Measurements from ENCODE around the gene AKAP9.

AKAP9 gene

DNA sequence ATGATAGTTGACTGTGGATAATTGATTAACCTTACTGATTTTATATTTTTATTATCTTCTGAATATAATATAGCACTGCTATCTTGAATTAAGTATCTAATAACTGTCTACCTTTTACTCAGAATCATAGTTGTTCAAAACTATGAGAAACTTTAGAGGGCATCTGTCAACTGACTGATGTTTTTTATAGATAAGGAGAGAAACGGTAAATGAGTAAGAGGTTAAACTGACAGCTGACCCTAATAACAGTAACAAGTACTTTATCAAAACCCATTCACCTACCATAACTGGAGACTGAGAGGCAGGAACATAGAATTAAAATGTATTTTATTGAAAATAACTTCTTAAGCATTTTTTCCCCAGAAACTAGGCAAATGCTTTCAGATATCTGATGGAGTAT lies 131.5 kb downstream of the AKAP9 start:
- Histone ChIP-seq H3K9me3 (ENCODE audit: control insufficient read depth, insufficient read depth, low read length) (no peaks in the 10 kb centered on the region), H3F3A (ENCODE audit: control insufficient read depth, insufficient read depth) (peaks cover 2% of the 10 kb centered on the region; the same call in 1 of the 2 replicates), H3K27me3 (ENCODE audit: control insufficient read depth, low read length) (no peaks in the 10 kb centered on the region), H3K79me2 (ENCODE audit: control insufficient read depth, low read length) (no peaks in the 10 kb centered on the region), H3K36me3 (ENCODE audit: control insufficient read depth, low read length) (peaks cover 20% of the 10 kb centered on the region), H4K20me1 (ENCODE audit: control insufficient read depth, insufficient read depth, low read depth, low read length) (no peaks in the 10 kb centered on the region), H3K4me1 (ENCODE audit: control insufficient read depth, low read length) (no peaks in the 10 kb centered on the region), H3K4me3 (ENCODE audit: low read length) (no peak overlapping the region), H3K27ac (ENCODE audit: low read depth, low read length) (no peak overlapping the region), H3K9me2 (replicated peaks; ENCODE audit: control insufficient read depth, low read length) (no peaks in the 10 kb centered on the region), H3K4me2 (ENCODE audit: low read length) (no peak overlapping the region)
- TF ChIP-seq, protein P1, sequence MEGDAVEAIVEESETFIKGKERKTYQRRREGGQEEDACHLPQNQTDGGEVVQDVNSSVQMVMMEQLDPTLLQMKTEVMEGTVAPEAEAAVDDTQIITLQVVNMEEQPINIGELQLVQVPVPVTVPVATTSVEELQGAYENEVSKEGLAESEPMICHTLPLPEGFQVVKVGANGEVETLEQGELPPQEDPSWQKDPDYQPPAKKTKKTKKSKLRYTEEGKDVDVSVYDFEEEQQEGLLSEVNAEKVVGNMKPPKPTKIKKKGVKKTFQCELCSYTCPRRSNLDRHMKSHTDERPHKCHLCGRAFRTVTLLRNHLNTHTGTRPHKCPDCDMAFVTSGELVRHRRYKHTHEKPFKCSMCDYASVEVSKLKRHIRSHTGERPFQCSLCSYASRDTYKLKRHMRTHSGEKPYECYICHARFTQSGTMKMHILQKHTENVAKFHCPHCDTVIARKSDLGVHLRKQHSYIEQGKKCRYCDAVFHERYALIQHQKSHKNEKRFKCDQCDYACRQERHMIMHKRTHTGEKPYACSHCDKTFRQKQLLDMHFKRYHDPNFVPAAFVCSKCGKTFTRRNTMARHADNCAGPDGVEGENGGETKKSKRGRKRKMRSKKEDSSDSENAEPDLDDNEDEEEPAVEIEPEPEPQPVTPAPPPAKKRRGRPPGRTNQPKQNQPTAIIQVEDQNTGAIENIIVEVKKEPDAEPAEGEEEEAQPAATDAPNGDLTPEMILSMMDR (IDR thresholded peaks at IDR 0.05; ENCODE audit: low read depth, low read length, poor library complexity, severe bottlenecking): no peak
- TF ChIP-seq EZH2phosphoT487 (IDR thresholded peaks at IDR 0.05; ENCODE audit: borderline replicate concordance, low read length): no peak

DNA sequence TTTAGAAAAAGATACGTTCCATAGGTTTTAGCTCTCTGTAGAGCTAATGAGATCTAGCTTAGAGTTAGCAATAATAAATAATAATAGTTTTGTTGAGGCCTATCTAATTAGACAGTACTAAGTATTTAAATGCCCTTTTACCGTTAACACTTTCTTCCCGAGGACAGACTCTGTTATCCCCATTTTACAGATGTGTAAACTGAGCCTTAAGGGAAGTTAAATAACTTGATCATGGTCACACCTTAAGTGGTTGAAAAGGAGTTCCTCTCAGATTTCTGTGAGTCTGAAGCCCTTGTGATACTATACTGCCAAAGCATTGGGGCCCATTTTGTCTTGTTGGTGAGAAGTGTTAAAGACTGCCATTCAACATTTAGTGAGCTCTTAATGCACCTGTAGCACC lies 132.0 kb downstream of the AKAP9 start:
- H3K79me2 ChIP-seq (ENCODE audit: control insufficient read depth, low read length): no peaks in the 10 kb centered on the region
- H3K4me2 ChIP-seq (ENCODE audit: low read length): no peak overlapping the region
- H4K20me1 ChIP-seq (ENCODE audit: control insufficient read depth, insufficient read depth, low read depth, low read length): no peaks in the 10 kb centered on the region
- H3K4me3 ChIP-seq (ENCODE audit: low read length): no peak overlapping the region
- H3K9me3 ChIP-seq (ENCODE audit: control insufficient read depth, insufficient read depth, low read length): no peaks in the 10 kb centered on the region
- peaks cover 2% of the 10 kb centered on the region; the same call in 1 of the 2 replicates for H3F3A ChIP-seq (ENCODE audit: control insufficient read depth, insufficient read depth)
- no peaks in the 10 kb centered on the region for H3K4me1 ChIP-seq (ENCODE audit: control insufficient read depth, low read length)
- H3K36me3 ChIP-seq (ENCODE audit: control insufficient read depth, low read length): peaks cover 21% of the 10 kb centered on the region
- H3K27me3 ChIP-seq (ENCODE audit: control insufficient read depth, low read length): no peaks in the 10 kb centered on the region
- H3K9me2 ChIP-seq (replicated peaks; ENCODE audit: control insufficient read depth, low read length): no peaks in the 10 kb centered on the region
- no peak overlapping the region for H3K27ac ChIP-seq (ENCODE audit: low read depth, low read length)
- no peak for TF ChIP-seq EZH2phosphoT487 (IDR thresholded peaks at IDR 0.05; ENCODE audit: borderline replicate concordance, low read length)
- TF ChIP-seq, protein P1 (IDR thresholded peaks at IDR 0.05; ENCODE audit: low read depth, low read length, poor library complexity, severe bottlenecking): no peak

DNA sequence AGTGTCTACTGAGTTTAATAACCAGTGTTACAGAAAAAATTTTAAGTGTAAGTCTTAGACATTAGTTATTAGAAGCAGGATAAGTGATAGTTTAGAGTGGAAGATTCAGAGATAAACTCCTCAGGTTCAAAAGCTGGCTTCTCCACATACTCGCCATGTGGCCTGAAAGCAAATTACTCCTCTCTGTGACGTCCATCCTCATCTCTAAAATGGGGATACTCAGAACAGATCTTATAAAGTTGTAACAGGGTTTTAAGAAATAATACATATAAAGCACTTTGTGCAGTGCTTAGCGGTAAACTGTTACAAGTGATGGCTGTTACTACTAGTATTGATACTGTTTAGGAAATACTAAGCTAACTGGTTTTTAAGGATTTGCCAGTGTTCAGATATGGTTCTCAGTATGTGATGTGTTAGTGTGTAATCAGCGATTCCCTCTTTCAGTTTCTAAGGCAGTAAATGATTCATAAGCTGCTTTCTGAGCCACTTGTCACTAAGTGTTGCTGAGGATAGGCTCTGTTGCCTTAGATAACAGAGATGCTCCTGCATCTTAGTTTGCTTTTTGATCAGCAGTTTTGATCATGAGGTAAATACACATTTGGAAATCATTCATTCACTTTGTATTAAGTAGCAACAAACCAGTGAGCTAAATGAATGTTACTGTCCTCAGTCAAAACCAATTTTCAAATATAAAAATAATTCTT lies 134.9 kb downstream of the AKAP9 start:
- Histone ChIP-seq H3F3A (ENCODE audit: control insufficient read depth, insufficient read depth) (peaks cover 2% of the 10 kb centered on the region; the same call in 1 of the 2 replicates), H3K9me3 (ENCODE audit: control insufficient read depth, insufficient read depth, low read length) (no peaks in the 10 kb centered on the region), H3K9me2 (replicated peaks; ENCODE audit: control insufficient read depth, low read length) (no peaks in the 10 kb centered on the region), H3K79me2 (ENCODE audit: control insufficient read depth, low read length) (no peaks in the 10 kb centered on the region), H3K4me1 (ENCODE audit: control insufficient read depth, low read length) (no peaks in the 10 kb centered on the region), H3K36me3 (ENCODE audit: control insufficient read depth, low read length) (peaks cover 18% of the 10 kb centered on the region), H3K4me3 (ENCODE audit: low read length) (no peak overlapping the region), H3K27ac (ENCODE audit: low read depth, low read length) (no peak overlapping the region), H3K4me2 (ENCODE audit: low read length) (no peak overlapping the region), H4K20me1 (ENCODE audit: control insufficient read depth, insufficient read depth, low read depth, low read length) (no peaks in the 10 kb centered on the region), H3K27me3 (ENCODE audit: control insufficient read depth, low read length) (no peaks in the 10 kb centered on the region)
- TF ChIP-seq, protein P1 (IDR thresholded peaks at IDR 0.05; ENCODE audit: low read depth, low read length, poor library complexity, severe bottlenecking): no peak
- TF ChIP-seq EZH2phosphoT487 (IDR thresholded peaks at IDR 0.05; ENCODE audit: borderline replicate concordance, low read length): no peak
